PC-3 (cell line): Measurements from ENCODE around the gene SIDT1. TPM values are rescaled to one million over a fixed set of nuclear protein-coding genes. Genes with fewer than 3 reads are reported as not detected.

ENCODE experiments used
- ATAC-seq: fragments of 200-7000 bp; cut with Tn5 transposase; 2 replicates; pipeline ENCODE4 v1.9.1; 2020; ENCODE audit warnings: mild to moderate bottlenecking, moderate library complexity
- BruUV-seq: library from RNA; stranded (reverse); fragments of 400-500 nt; replicated peaks from 2 replicates; lab custom pipeline; 2021; lab: Mats Ljungman, UMichigan
- CTCF ChIA-PET: fragments of 300-600 bp; sonication (Branson Sonifier 250); formaldehyde crosslinking; loops from one replicate; lab custom pipeline; 2022; ENCODE audit warnings: antibody characterized with exemption; lab: Charles Lee
- POLR2A ChIA-PET: fragments of 300-600 bp; sonication (Branson Sonifier 250); formaldehyde crosslinking; loops from one replicate; lab custom pipeline; 2022; ENCODE audit warnings: antibody characterized with exemption; ENCODE audit not compliant: unreplicated experiment; lab: Charles Lee
- DNase-seq: peaks from one replicate; pipeline ENCODE4 v3.0.0-alpha.2; 2015
- H2AFZ ChIP-seq: fragments of 300-600 bp; sonication (generic); 2 replicates; pipeline ENCODE4 v1.6.0; 2016; ENCODE audit warnings: antibody characterized with exemption, low read length
- H3F3A ChIP-seq: fragments of 300-600 bp; sonication (generic); one replicate; pipeline ENCODE4 v1.6.0; 2017; ENCODE audit warnings: antibody characterized with exemption, low read length, control low read depth, mild to moderate bottlenecking; ENCODE audit not compliant: unreplicated experiment
- H3K27ac ChIP-seq: fragments of 300-600 bp; sonication (generic); 2 replicates; pipeline ENCODE4 v1.5.1; 2016; ENCODE audit warnings: mild to moderate bottlenecking, low read length
- H3K27me3 ChIP-seq: fragments of 300-600 bp; sonication (generic); 2 replicates; pipeline ENCODE4 v1.6.1; 2016; ENCODE audit warnings: low read length, mixed read lengths
- H3K36me3 ChIP-seq: fragments of 300-600 bp; sonication (generic); 2 replicates; pipeline ENCODE4 v1.6.1; 2016; ENCODE audit warnings: low read depth, mixed run types, low read length, mixed read lengths
- H3K4me1 ChIP-seq: fragments of 300-600 bp; sonication (generic); 2 replicates; pipeline ENCODE4 v1.5.1; 2016; ENCODE audit warnings: low read length; ENCODE audit not compliant: insufficient read depth
- H3K4me2 ChIP-seq: fragments of 300-600 bp; sonication (generic); 2 replicates; pipeline ENCODE4 v1.6.0; 2016; ENCODE audit warnings: low read length
- H3K4me3 ChIP-seq: fragments of 300-600 bp; sonication (generic); 2 replicates; pipeline ENCODE4 v1.5.1; 2016; ENCODE audit warnings: mild to moderate bottlenecking, low read length, mixed read lengths
- H3K79me2 ChIP-seq: fragments of 300-600 bp; sonication (generic); 2 replicates; pipeline ENCODE4 v1.6.1; 2017; ENCODE audit warnings: low read length, mixed read lengths
- H3K9ac ChIP-seq: fragments of 300-600 bp; sonication (generic); 2 replicates; pipeline ENCODE4 v1.6.0; 2016; ENCODE audit warnings: mild to moderate bottlenecking, low read length
- H3K9me2 ChIP-seq: fragments of 300-600 bp; sonication (generic); replicated peaks from 2 replicates; pipeline ENCODE4 v1.6.1; 2016; ENCODE audit warnings: mixed run types, low read length, mixed read lengths
- H3K9me3 ChIP-seq: fragments of 300-600 bp; sonication (generic); 2 replicates; pipeline ENCODE4 v1.6.1; 2016; ENCODE audit warnings: low read length, mixed read lengths
- H4K20me1 ChIP-seq: fragments of 300-600 bp; sonication (generic); 2 replicates; pipeline ENCODE4 v1.6.1; 2016; ENCODE audit warnings: low read length, mixed read lengths
- CTCF ChIP-seq: fragments of 300-600 bp; sonication (generic); conservative IDR thresholded peaks from 2 replicates; pipeline ENCODE4 v1.5.1; 2017; ENCODE audit warnings: antibody characterized with exemption, low read depth, mild to moderate bottlenecking, low read length
- EZH2 ChIP-seq: fragments of 300-600 bp; sonication (generic); IDR thresholded peaks from one replicate; pipeline ENCODE4 v1.6.1; 2017; ENCODE audit warnings: antibody characterized with exemption, mild to moderate bottlenecking, low read length; ENCODE audit not compliant: unreplicated experiment
- EZH2phosphoT487 ChIP-seq: fragments of 300-600 bp; sonication (generic); IDR thresholded peaks from 2 replicates; pipeline ENCODE4 v1.6.1; 2018; ENCODE audit warnings: mild to moderate bottlenecking, antibody characterized with exemption, low read length, borderline replicate concordance
- intact Hi-C: fragments of 100-400 bp; cut with micrococcal nuclease; formaldehyde crosslinking; loops from 2 replicates; pipeline ENCODE4 v1.9.0; 2023
- total RNA-seq: library from RNA; depleted of rRNA; stranded (reverse); fragments of >200 nt; gene quantifications from 2 replicates; pipeline ENCODE4 v1.2.3, GENCODE V29; 2014

Gene SIDT1
- total RNA-seq, 1 experiment from 2014 or later: 14.1 TPM

- no peaks in the 10 kb centered on the region for H3K9me3 ChIP-seq
- no peaks in the 10 kb centered on the region for H3K4me1 ChIP-seq
- intact Hi-C loops: no loop called here
- no peaks in the 10 kb centered on the region for H3K36me3 ChIP-seq
- H3K79me2 ChIP-seq: no peaks in the 10 kb centered on the region
- no peaks in the 10 kb centered on the region for H3K9me2 ChIP-seq
- no peak overlapping the region for H3K4me3 ChIP-seq
- no peaks in the 10 kb centered on the region for H3K27me3 ChIP-seq
- no peaks in the 10 kb centered on the region for H4K20me1 ChIP-seq
- BruUV-seq: no TSS peak
- no peak overlapping the region for H2AFZ ChIP-seq
- H3F3A ChIP-seq: no peaks in the 10 kb centered on the region
- DNase-seq (no peak), ATAC-seq (no peak)
- H3K4me2 ChIP-seq: no peak overlapping the region
- TF ChIP-seq CTCF: no peak
- no peak overlapping the region for H3K27ac ChIP-seq
- POLR2A ChIA-PET: no interaction called here
- CTCF ChIA-PET: no interaction called here
- no peak overlapping the region for H3K9ac ChIP-seq
Measured at GRCh38 chr3:113637756-113638155, 105.4 kb downstream of the SIDT1 start.

GRCh38 chr3:113638910-113639309, 106.6 kb downstream of the SIDT1 start:
- Histone ChIP-seq H4K20me1 (no peaks in the 10 kb centered on the region), H3K9ac (no peak overlapping the region), H3K4me3 (no peak overlapping the region), H3F3A (no peaks in the 10 kb centered on the region), H3K36me3 (no peaks in the 10 kb centered on the region), H3K4me2 (no peak overlapping the region), H3K4me1 (no peaks in the 10 kb centered on the region), H3K9me2 (no peaks in the 10 kb centered on the region), H3K27ac (no peak overlapping the region), H3K9me3 (no peaks in the 10 kb centered on the region), H3K27me3 (no peaks in the 10 kb centered on the region), H2AFZ (no peak overlapping the region), H3K79me2 (no peaks in the 10 kb centered on the region)
- ChIA-PET POLR2A (no interaction called here), CTCF (no interaction called here)
- intact Hi-C loops: no loop called here
- DNase-seq: no peak
- no peak for ATAC-seq
- BruUV-seq: no TSS peak
- TF ChIP-seq EZH2phosphoT487: no peak
- no peak for TF ChIP-seq CTCF
- no peak for TF ChIP-seq EZH2

GRCh38 chr3:113643583-113643982, 111.2 kb downstream of the SIDT1 start:
- Histone ChIP-seq H3K9ac (no peak overlapping the region), H3K4me2 (no peak overlapping the region), H3F3A (no peaks in the 10 kb centered on the region), H3K4me1 (no peaks in the 10 kb centered on the region), H3K9me2 (no peaks in the 10 kb centered on the region), H3K79me2 (no peaks in the 10 kb centered on the region), H4K20me1 (no peaks in the 10 kb centered on the region), H3K36me3 (0 out of 2 replicates have a peak, but pooled peaks cover 4% of the 10 kb centered on the region), H3K27me3 (no peaks in the 10 kb centered on the region), H2AFZ (no peak overlapping the region), H3K27ac (no peak overlapping the region), H3K4me3 (no peak overlapping the region), H3K9me3 (peaks cover 14% of the 10 kb centered on the region; the same call in 1 of the 2 replicates)
- CTCF ChIA-PET: no interaction called here
- no peak for DNase-seq
- no peak for ATAC-seq
- BruUV-seq: no TSS peak
- POLR2A ChIA-PET: no interaction called here
- intact Hi-C loops: no loop called here
- TF ChIP-seq EZH2phosphoT487: no peak
- TF ChIP-seq EZH2: no peak
- TF ChIP-seq CTCF: no peak
